Prostate gland (tissue), 2 donors: ENCODE data around the gene KIDINS220.

Experiments
- POLR2A ChIP-seq: fragments of 450-650 bp; IDR thresholded peaks from one replicate; pipeline ENCODE4 v1.6.1; 2016; ENCODE audit warnings: antibody characterized with exemption, mild to moderate bottlenecking
- TF ChIP-seq, protein P1 (sequence below), 4 experiments: fragments of 200-600 bp in 2 of 4; fragments of 450-650 bp in 2 of 4; sonication (generic) in 2 of 4; IDR thresholded peaks; 1 replicate in 3 of 4; 2 replicates in 1 of 4; pipeline ENCODE4 v1.5.1; 2016 to 2019; ENCODE audit warnings: antibody characterized with exemption in 4 of 4, mild to moderate bottlenecking in 2 of 4, moderate library complexity in 2 of 4

DNA sequence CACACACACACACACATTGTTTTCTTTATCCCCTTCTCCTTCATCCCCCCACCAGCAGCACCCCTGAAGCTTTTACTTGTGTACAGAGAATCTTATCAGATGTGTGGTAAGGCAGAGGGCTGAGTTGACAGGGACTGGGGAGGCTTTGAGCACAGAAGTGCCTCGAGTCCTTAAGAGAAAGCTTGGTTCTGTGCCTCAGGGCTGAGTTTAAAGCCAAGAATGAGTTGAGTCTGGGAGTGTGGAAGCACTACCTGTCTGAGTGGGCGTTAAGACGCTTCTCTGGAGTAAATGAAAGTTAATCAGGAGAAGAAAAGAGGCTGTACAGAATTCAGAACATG is 152.9 kb downstream of the KIDINS220 start:
- TF ChIP-seq, protein P1, sequence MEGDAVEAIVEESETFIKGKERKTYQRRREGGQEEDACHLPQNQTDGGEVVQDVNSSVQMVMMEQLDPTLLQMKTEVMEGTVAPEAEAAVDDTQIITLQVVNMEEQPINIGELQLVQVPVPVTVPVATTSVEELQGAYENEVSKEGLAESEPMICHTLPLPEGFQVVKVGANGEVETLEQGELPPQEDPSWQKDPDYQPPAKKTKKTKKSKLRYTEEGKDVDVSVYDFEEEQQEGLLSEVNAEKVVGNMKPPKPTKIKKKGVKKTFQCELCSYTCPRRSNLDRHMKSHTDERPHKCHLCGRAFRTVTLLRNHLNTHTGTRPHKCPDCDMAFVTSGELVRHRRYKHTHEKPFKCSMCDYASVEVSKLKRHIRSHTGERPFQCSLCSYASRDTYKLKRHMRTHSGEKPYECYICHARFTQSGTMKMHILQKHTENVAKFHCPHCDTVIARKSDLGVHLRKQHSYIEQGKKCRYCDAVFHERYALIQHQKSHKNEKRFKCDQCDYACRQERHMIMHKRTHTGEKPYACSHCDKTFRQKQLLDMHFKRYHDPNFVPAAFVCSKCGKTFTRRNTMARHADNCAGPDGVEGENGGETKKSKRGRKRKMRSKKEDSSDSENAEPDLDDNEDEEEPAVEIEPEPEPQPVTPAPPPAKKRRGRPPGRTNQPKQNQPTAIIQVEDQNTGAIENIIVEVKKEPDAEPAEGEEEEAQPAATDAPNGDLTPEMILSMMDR (IDR thresholded peaks at IDR 0.05): no peak
- no peak for TF ChIP-seq POLR2A
